Activated CD8-positive, alpha-beta memory T cell treated with anti-CD3 and anti-CD28 coated beads for 4 hours (primary cell): ENCODE data around the gene DPYSL4.

ENCODE experiments used
- DNase-seq, 2 donors: peaks; one replicate each; pipeline ENCODE4 v3.0.0-alpha.2; 2020; ENCODE audit warnings: low read depth in 2 of 2

Gene DPYSL4

DNA sequence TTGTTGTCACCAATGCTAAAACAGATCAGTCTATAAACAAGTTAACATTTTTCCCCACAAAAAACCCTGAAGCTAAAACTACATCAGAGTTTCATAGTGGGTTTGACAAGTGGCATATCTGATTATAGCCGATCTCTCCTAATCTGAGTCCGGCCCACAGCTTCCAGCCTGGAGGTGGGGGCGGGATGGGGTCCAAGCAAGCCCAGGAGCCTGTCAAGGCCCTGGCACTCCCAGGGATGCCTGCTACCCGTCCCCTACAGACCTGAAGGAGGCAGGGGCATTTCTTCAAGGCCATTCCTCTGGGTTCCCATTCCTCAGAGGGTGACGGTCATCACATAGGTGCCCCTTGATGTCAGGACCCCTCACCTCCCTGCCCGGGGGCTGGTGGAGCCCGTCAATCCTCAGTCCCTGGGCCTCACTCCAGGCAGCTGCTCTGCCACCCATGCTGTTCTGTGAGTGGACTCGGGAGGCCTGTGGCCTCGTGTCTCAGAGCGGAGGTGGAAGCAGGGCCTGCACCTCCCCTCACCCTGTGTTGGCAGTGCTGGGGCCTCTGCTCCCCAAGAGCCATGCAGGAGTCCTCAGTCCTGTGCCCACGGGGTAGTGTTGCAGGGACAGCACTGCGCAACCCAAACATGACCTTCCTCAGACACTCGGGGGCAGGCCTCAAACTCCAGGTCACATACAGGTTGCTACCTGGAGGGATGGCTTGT lies 8.8 kb downstream of the DPYSL4 start:
- no peak for DNase-seq

GRCh38 chr10:132196178-132197113 lies 9.7 kb downstream of the DPYSL4 start:
- DNase-seq = no peak

- DNase-seq = no peak
These were observed 10.7 kb downstream of the DPYSL4 start for GRCh38 chr10:132197271-132198067.

- DNase-seq = no peak
These were observed 11.3 kb downstream of the DPYSL4 start for GRCh38 chr10:132198068-132198370.

DNA sequence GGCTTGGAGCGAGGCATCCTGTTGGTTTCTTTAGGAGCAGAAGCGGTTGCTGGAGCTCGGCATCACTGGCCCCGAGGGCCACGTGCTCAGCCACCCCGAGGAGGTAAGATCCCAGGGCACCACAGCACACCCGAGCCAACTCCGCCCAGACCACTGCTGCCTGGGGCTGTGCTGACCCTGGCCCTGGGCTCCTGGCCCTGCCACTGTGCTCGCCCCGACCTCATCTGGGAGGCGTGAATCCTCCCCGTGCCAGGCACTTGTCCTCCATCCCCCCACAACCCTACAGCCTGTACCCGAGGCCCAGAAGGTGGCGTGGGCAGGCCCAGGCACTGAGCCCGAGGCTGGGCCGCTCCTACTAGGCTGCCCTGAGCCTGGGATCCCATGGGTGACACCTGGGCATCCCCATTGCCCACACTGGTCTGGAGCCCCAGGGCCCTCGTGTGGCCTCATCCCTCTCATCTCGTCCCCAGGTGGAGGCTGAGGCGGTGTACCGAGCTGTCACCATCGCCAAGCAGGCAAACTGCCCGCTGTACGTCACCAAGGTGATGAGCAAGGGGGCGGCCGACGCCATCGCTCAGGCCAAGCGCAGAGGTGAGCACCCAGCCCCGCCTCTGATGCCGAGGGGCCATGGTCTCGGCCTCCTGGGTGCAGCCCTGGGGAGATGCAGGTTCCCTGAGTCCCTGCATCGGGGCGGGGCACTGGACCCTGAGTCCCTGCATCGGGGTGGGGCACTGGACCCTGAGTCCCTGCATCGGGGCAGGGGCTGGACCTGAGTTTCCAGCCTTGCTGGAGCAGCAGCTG lies 11.8 kb downstream of the DPYSL4 start:
- DNase-seq = no peak

DNA sequence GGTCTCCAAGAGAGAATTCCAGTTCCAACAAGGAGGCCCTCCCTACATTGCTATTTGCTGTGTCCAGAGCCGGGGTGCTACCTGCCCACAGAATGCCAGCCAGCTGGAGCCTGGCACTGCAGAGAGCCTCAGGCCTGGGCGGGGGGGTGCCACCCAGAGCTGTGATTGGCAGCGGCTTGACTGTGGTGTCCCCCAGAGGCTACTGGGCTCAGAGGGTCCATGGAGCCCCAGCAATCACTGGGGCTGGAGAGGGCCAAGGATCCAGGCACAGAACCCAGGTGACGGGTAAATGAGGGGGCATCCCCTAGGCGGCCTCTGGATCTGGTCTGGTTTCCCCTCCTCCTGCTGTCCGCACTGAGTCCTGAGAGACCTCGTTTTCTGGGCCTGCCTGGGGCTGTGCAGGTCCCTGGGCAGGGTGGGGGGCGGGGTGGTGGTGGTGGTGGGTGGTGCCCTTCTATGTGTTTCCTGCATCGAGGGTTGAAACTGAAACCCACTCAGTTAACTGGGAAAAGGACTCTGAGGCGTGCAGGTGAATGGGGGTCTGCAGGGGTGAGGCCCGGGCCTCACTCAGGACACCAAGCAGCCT lies 12.6 kb downstream of the DPYSL4 start:
- no peak for DNase-seq

DNA sequence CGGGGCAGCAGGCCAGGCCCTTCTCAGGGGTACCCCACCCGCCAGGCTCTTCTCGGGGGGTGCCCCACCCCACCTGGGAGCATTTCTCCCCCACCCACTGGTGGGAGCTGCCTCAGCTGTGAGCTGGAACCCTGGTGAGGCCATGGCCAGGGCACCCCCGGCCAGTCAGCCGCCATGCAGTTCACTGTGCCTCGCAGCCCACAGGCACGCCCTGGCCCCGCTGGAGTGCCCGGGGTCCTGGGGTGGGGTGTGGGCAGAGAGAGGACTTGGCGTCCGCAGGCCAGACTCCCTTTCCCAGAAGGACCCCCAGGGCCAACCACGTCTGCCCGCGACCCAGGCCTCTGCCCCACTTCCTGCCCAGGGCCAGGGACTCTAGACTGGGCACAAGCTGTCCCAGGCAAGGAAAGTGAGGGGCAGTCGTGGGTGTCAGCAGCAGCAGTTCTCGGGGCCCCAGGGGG lies 13.1 kb downstream of the DPYSL4 start:
- DNase-seq = no peak

DNA sequence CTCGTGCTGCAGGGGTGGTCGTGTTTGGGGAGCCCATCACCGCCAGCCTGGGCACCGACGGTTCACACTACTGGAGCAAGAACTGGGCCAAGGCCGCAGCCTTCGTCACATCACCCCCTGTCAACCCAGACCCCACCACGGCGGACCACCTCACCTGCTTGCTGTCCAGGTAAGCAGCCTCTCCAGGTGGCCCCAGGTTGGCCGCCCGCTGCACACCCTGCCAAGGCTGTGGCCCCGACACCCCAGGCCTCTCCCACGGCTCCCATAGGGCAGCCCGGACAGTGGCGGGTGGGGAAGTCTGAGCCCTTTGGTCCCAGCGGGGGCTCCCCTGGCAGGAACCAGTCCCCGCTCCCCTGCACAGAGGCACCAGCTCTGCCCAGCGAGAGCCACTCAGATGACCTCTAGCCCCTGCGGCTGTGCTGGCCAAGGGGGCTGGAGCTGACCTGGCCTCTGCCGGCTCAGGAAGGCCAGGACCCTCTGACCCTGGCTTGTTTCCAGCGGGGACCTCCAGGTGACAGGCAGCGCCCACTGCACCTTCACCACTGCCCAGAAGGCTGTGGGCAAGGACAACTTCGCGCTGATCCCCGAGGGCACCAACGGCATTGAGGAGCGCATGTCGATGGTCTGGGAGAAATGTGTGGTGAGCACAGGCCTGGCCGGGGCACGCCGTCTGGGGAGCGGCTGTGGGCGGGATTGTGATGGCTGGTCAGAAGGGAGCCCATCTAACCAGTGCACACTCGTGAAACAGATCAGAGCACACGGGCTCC lies 13.8 kb downstream of the DPYSL4 start:
- no peak for DNase-seq

DNA sequence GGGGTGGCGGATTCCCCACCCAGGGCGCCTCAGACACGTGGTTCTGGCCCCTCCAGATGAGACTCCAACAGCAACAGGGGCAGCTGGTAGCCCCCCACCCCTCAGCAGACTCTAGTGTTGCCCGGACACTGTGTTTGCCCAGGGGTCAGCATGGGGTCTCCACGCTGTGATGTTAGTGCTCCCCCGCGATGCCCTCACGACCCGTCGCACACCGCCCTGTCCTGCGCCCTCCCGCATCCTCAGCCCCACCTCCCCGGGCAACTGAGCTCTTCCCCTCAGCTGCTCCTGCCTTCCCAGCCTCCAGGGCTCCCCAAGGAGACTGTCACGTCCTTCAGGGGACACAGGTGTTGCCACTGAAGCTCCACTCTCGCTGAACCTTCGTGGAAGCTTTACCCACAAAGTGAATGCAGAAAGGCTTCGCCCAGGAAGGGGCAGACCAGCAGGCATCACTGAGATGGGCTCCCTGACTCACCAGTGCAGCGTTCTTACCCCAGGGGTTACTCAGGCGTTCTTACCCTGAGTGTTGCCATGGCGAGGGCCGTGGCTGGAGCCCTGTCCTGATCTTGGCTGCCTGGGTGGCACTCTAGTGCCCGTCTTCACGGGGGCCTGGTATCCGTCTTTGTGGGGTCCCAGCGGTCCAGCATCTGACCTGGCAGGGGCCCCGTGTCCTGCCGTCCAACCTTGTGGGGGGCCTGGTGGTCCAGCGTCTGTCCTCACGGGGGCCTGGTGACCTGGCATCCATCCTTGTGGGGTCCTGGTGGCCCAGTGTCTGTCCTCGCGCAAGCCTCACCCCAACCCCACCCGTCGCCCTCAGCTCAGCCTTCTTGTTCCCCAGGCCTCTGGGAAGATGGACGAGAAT lies 14.6 kb downstream of the DPYSL4 start:
- no peak for DNase-seq

DNA sequence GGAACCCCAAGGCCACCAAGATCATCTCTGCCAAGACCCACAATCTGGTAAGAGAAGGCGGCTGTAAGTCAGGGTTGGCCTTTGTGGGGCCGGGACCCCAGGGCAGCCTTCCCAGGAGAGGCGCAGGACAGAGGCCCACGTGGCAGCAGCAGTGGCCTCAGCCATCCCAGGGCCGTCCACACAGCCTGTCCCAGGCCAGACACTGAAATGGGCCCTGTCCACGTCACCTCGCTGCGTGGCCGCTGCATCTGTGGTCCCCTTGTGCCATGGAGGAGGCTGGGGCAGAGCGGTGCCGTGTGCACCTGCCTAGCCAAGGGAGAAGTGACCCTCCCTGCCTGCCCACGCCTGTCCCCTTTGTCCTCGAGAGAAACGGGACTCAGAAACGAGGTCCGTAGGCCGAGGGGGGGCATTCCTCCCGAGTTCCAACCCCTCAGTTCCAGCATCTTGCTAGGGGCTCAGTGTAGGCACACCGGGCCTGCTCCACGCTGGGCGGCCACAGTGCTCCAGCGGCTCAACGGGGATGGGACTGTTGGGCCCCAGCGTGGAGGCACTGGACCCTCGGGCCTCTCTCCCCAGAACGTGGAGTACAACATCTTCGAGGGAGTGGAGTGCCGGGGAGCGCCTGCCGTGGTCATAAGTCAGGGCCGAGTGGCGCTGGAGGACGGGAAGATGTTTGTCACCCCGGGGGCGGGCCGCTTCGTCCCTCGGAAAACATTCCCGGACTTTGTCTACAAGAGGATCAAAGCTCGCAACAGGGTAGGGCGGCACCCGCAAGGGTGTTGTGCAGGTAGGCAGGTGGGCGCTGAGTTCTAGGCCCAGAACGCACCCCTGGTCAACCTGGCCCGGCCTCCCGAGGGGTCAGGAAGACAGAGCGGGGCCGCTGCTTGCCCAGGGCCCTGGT lies 15.6 kb downstream of the DPYSL4 start:
- DNase-seq = no peak

- no peak for DNase-seq
These were observed 16.7 kb downstream of the DPYSL4 start for GRCh38 chr10:132203256-132204077.

GRCh38 chr10:132204078-132204780 lies 17.5 kb downstream of the DPYSL4 start:
- DNase-seq = no peak

DNA sequence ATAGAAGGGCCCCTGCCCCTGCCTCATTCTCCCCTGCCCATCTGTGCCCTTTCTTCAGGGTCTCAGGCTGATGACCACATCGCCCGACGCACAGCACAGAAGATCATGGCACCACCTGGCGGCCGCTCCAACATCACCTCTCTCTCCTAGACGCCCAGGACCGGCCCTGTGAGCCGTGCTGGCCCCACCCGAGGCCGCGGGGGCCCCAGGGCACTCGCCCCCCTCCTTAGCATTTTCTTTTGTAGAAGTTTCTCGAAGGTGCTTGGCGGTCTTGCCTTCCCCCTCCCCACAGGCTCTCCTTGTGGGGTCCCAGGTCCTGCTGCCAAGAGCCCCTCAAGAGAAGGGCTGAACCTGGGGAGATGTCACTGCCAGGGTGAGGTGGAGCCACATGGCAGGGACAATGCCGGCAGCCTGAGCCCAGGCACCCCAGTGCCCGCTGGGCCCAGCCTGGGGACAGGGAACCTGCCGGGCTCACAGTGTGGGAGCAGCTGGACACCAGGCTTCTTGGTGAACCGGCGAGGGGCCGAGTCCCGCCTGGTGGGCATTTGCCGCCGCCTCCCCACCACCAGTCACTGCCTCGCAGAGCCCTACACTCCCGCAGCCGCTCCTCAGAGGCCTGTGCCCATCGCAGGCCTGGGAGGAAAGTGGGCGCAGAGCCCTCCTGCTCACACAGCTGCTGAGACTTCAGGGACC lies 18.2 kb downstream of the DPYSL4 start:
- DNase-seq = no peak

DNA sequence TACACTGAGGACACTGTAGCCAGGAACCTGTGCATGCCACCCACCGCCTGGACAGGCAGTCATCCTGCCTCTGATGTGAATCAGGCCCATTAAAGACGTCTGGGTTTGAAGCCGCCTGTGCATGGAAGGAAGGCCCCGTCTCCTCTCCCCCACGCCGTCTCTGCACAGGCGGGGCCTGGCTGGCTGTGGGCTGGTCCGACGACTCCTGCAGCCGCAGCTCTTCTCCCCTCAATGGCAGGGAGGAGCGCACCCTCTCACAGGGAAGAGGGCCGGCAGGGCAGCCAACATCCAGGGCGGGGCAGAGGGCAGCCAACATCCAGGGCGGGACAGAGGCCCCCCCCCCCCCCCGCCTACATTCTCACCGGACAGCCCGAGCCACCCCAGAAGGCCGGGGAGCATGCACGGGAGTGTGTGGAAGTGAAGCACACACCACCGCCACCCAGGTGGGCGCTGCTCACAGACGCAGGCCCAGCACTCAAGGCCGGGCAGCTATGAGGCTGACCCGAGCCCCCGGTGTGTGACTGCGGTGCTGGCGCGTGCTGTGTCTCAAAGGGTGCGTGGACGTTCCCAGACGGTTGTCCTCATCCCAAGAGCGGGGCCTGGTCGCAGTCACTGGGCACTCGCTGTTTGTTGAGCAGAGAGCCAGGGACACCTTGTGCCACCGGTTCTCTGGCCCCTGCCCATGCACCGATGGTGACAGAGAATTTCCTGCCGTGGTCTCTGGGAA lies 19.1 kb downstream of the DPYSL4 start:
- DNase-seq = no peak

GRCh38 chr10:132206377-132206745 lies 19.6 kb downstream of the DPYSL4 start:
- DNase-seq = no peak
